PC-3 (cell line): ENCODE results near the gene CENPT. TPM values are rescaled to one million over a fixed set of nuclear protein-coding genes. Genes with fewer than 3 reads are reported as not detected.

Experiments
- ATAC-seq: fragments of 200-7000 bp; cut with Tn5 transposase; 2 replicates; pipeline ENCODE4 v1.9.1; 2020; ENCODE audit warnings: mild to moderate bottlenecking, moderate library complexity
- BruUV-seq: library from RNA; stranded (reverse); fragments of 400-500 nt; replicated peaks from 2 replicates; lab custom pipeline; 2021; lab: Mats Ljungman, UMichigan
- CTCF ChIA-PET: fragments of 300-600 bp; sonication (Branson Sonifier 250); formaldehyde crosslinking; loops from one replicate; lab custom pipeline; 2022; ENCODE audit warnings: antibody characterized with exemption; lab: Charles Lee
- POLR2A ChIA-PET: fragments of 300-600 bp; sonication (Branson Sonifier 250); formaldehyde crosslinking; loops from one replicate; lab custom pipeline; 2022; ENCODE audit warnings: antibody characterized with exemption; ENCODE audit not compliant: unreplicated experiment; lab: Charles Lee
- DNase-seq: peaks from one replicate; pipeline ENCODE4 v3.0.0-alpha.2; 2015
- H2AFZ ChIP-seq: fragments of 300-600 bp; sonication (generic); 2 replicates; pipeline ENCODE4 v1.6.0; 2016; ENCODE audit warnings: antibody characterized with exemption, low read length
- H3F3A ChIP-seq: fragments of 300-600 bp; sonication (generic); one replicate; pipeline ENCODE4 v1.6.0; 2017; ENCODE audit warnings: antibody characterized with exemption, low read length, control low read depth, mild to moderate bottlenecking; ENCODE audit not compliant: unreplicated experiment
- H3K27ac ChIP-seq: fragments of 300-600 bp; sonication (generic); 2 replicates; pipeline ENCODE4 v1.5.1; 2016; ENCODE audit warnings: mild to moderate bottlenecking, low read length
- H3K27me3 ChIP-seq: fragments of 300-600 bp; sonication (generic); 2 replicates; pipeline ENCODE4 v1.6.1; 2016; ENCODE audit warnings: low read length, mixed read lengths
- H3K36me3 ChIP-seq: fragments of 300-600 bp; sonication (generic); 2 replicates; pipeline ENCODE4 v1.6.1; 2016; ENCODE audit warnings: low read depth, mixed run types, low read length, mixed read lengths
- H3K4me1 ChIP-seq: fragments of 300-600 bp; sonication (generic); 2 replicates; pipeline ENCODE4 v1.5.1; 2016; ENCODE audit warnings: low read length; ENCODE audit not compliant: insufficient read depth
- H3K4me2 ChIP-seq: fragments of 300-600 bp; sonication (generic); 2 replicates; pipeline ENCODE4 v1.6.0; 2016; ENCODE audit warnings: low read length
- H3K4me3 ChIP-seq: fragments of 300-600 bp; sonication (generic); 2 replicates; pipeline ENCODE4 v1.5.1; 2016; ENCODE audit warnings: mild to moderate bottlenecking, low read length, mixed read lengths
- H3K79me2 ChIP-seq: fragments of 300-600 bp; sonication (generic); 2 replicates; pipeline ENCODE4 v1.6.1; 2017; ENCODE audit warnings: low read length, mixed read lengths
- H3K9ac ChIP-seq: fragments of 300-600 bp; sonication (generic); 2 replicates; pipeline ENCODE4 v1.6.0; 2016; ENCODE audit warnings: mild to moderate bottlenecking, low read length
- H3K9me2 ChIP-seq: fragments of 300-600 bp; sonication (generic); replicated peaks from 2 replicates; pipeline ENCODE4 v1.6.1; 2016; ENCODE audit warnings: mixed run types, low read length, mixed read lengths
- H3K9me3 ChIP-seq: fragments of 300-600 bp; sonication (generic); 2 replicates; pipeline ENCODE4 v1.6.1; 2016; ENCODE audit warnings: low read length, mixed read lengths
- H4K20me1 ChIP-seq: fragments of 300-600 bp; sonication (generic); 2 replicates; pipeline ENCODE4 v1.6.1; 2016; ENCODE audit warnings: low read length, mixed read lengths
- CTCF ChIP-seq: fragments of 300-600 bp; sonication (generic); conservative IDR thresholded peaks from 2 replicates; pipeline ENCODE4 v1.5.1; 2017; ENCODE audit warnings: antibody characterized with exemption, low read depth, mild to moderate bottlenecking, low read length
- EZH2 ChIP-seq: fragments of 300-600 bp; sonication (generic); IDR thresholded peaks from one replicate; pipeline ENCODE4 v1.6.1; 2017; ENCODE audit warnings: antibody characterized with exemption, mild to moderate bottlenecking, low read length; ENCODE audit not compliant: unreplicated experiment
- EZH2phosphoT487 ChIP-seq: fragments of 300-600 bp; sonication (generic); IDR thresholded peaks from 2 replicates; pipeline ENCODE4 v1.6.1; 2018; ENCODE audit warnings: mild to moderate bottlenecking, antibody characterized with exemption, low read length, borderline replicate concordance
- intact Hi-C: fragments of 100-400 bp; cut with micrococcal nuclease; formaldehyde crosslinking; loops from 2 replicates; pipeline ENCODE4 v1.9.0; 2023
- total RNA-seq: library from RNA; depleted of rRNA; stranded (reverse); fragments of >200 nt; gene quantifications from 2 replicates; pipeline ENCODE4 v1.2.3, GENCODE V29; 2014

Gene CENPT
- total RNA-seq, 1 experiment from 2014 or later, result 35.1 TPM

GRCh38 chr16:67882374-67883145 is 35.1 kb upstream of the CENPT start:
- peaks cover 8% of the 10 kb centered on the region; the same call in 1 of the 2 replicates for H3K36me3 ChIP-seq
- POLR2A ChIA-PET, result no interaction called here
- no peak overlapping the region for H3K27ac ChIP-seq
- H4K20me1 ChIP-seq, result no peaks in the 10 kb centered on the region
- DNase-seq (no peak), ATAC-seq (no peak)
- peaks cover 6% of the 10 kb centered on the region; the same call in 1 of the 2 replicates for H3K4me1 ChIP-seq
- CTCF ChIA-PET, result no interaction called here
- H3K4me3 ChIP-seq, result no peak overlapping the region
- no peaks in the 10 kb centered on the region for H3K9me2 ChIP-seq
- H3K9me3 ChIP-seq, result no peaks in the 10 kb centered on the region
- H3K4me2 ChIP-seq, result no peak overlapping the region
- no peak overlapping the region for H3K9ac ChIP-seq
- no peaks in the 10 kb centered on the region for H3K79me2 ChIP-seq
- H3K27me3 ChIP-seq, result no peaks in the 10 kb centered on the region
- H2AFZ ChIP-seq, result no peak overlapping the region
- intact Hi-C loops, result loop anchor here (1.0 kb wide), 1 partner anchor 46 kb away; no protein-coding TSS in a partner anchor
- no TSS peak for BruUV-seq
- H3F3A ChIP-seq, result no peaks in the 10 kb centered on the region
- no peak for TF ChIP-seq CTCF
- no peak for TF ChIP-seq EZH2phosphoT487
- TF ChIP-seq EZH2, result no peak

GRCh38 chr16:67881621-67882161 is 34.2 kb upstream of the CENPT start:
- ChIA-PET POLR2A (no interaction called here), CTCF (no interaction called here)
- Histone ChIP-seq H3K4me1 (peaks cover 6% of the 10 kb centered on the region; the same call in 1 of the 2 replicates), H3K36me3 (peaks cover 17% of the 10 kb centered on the region), H3K4me3 (no peak overlapping the region), H4K20me1 (no peaks in the 10 kb centered on the region), H3K9ac (no peak overlapping the region), H2AFZ (no peak overlapping the region), H3K9me2 (no peaks in the 10 kb centered on the region), H3K27me3 (no peaks in the 10 kb centered on the region), H3K9me3 (no peaks in the 10 kb centered on the region), H3K79me2 (0 out of 2 replicates have a peak, but pooled peaks cover 4% of the 10 kb centered on the region), H3K27ac (no peak overlapping the region), H3K4me2 (no peak overlapping the region), H3F3A (no peaks in the 10 kb centered on the region)
- no peak for TF ChIP-seq EZH2
- intact Hi-C loops, result no loop called here
- DNase-seq (no peak), ATAC-seq (no peak)
- BruUV-seq, result no TSS peak

GRCh38 chr16:67880584-67880983 is 33.1 kb upstream of the CENPT start:
- H3K27me3 ChIP-seq, result no peaks in the 10 kb centered on the region
- H3K9me3 ChIP-seq, result no peaks in the 10 kb centered on the region
- H3K9ac ChIP-seq, result no peak overlapping the region
- BruUV-seq, result no TSS peak
- intact Hi-C loops, result no loop called here
- 0 out of 2 replicates have a peak, but pooled peaks cover 7% of the 10 kb centered on the region for H4K20me1 ChIP-seq
- H3F3A ChIP-seq, result no peaks in the 10 kb centered on the region
- H3K36me3 ChIP-seq, result peaks cover 18% of the 10 kb centered on the region
- no peak overlapping the region for H3K4me3 ChIP-seq
- no peaks in the 10 kb centered on the region for H3K9me2 ChIP-seq
- ATAC-seq, result no peak
- CTCF ChIA-PET, result no interaction called here
- H3K27ac ChIP-seq, result no peak overlapping the region
- H3K4me1 ChIP-seq, result peaks cover 6% of the 10 kb centered on the region; the same call in 1 of the 2 replicates
- POLR2A ChIA-PET, result no interaction called here
- peaks cover 15% of the 10 kb centered on the region for H3K79me2 ChIP-seq
- H2AFZ ChIP-seq, result no peak overlapping the region
- no peak for TF ChIP-seq CTCF
- TF ChIP-seq EZH2phosphoT487, result no peak
- no peak for TF ChIP-seq EZH2
- DNase-seq, result no peak
- no peak overlapping the region for H3K4me2 ChIP-seq
